ENCODE results near the gene TMEM50B. TPM values are rescaled to one million over a fixed set of nuclear protein-coding genes. Genes with fewer than 3 reads are reported as not detected.
A peak's percentile ranks its signal among the peaks of the same experiment; 100 is the strongest.

Gene TMEM50B
- total RNA-seq, 1 donor from 2014 or later: 29.7 TPM

DNA sequence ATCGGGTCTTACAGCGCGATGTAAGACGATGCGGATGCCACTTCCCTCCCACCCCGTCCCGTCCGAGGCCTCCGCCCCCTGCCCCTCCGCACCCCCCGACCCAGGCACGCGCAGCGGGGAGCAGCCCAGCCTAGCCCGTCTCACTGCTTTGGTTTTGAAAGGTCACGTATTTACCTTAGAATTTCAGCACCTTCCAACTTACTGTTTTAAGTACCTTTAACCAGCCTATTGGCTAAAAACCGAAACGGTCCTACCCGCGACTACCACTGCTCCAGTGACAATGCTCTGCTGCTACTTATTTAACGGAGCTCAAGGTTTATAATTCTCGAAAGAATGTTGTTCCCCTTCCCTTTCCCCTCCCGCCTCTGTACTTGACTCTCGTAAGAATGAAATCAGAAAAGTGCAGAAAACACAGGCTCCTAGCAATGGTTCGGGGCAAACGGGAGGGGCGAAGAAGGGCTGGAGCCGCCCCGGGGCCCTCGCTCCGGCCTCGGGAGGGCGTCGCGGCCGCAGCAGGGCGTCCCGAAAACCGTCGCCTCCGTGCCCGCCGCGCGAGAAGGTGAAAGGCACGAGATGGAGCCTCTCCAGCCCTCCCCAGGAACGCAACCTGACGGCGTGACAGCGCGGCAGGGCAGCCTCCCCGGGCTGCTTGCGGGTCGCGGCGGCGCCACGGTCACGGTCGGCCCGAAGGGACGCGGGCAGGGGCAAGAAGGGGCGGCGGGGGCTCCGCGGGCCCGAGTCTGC lies 667 bp downstream of the TMEM50B start:
- peak overlapping the region; percentile 88 for H3K4me2 ChIP-seq (ENCODE audit: low read length)

DNA sequence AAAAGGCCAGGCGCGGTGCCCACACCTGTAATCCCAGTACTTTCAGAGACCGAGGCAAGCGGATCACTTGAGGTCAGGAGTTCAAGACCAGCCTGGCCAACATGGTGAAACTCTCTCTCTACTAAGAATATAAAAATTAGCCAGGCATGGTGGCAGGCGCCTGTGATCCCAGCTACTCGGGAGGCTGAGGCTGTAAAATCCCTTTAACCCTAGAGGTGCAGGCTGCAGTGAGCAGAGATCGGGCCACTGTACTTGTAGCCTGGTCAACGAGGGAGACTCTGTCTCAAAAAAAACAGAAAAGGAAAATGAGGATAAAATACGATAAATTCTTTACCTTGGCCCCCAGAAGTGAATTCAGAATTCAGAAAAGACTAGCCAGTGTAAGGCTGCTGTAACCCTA lies 1.6 kb downstream of the TMEM50B start:
- H3K36me3 Mint-ChIP-seq (ENCODE audit: low read depth, unreplicated experiment): no peaks in the 10 kb centered on the region
- no peak for TF ChIP-seq EZH2 (IDR thresholded peaks at IDR 0.05; ENCODE audit: insufficient read depth, low read length)
- TF ChIP-seq, protein P1, sequence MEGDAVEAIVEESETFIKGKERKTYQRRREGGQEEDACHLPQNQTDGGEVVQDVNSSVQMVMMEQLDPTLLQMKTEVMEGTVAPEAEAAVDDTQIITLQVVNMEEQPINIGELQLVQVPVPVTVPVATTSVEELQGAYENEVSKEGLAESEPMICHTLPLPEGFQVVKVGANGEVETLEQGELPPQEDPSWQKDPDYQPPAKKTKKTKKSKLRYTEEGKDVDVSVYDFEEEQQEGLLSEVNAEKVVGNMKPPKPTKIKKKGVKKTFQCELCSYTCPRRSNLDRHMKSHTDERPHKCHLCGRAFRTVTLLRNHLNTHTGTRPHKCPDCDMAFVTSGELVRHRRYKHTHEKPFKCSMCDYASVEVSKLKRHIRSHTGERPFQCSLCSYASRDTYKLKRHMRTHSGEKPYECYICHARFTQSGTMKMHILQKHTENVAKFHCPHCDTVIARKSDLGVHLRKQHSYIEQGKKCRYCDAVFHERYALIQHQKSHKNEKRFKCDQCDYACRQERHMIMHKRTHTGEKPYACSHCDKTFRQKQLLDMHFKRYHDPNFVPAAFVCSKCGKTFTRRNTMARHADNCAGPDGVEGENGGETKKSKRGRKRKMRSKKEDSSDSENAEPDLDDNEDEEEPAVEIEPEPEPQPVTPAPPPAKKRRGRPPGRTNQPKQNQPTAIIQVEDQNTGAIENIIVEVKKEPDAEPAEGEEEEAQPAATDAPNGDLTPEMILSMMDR (IDR thresholded peaks at IDR 0.05; ENCODE audit: insufficient read depth, low read depth, low read length): no peak
- H3K27ac Mint-ChIP-seq (ENCODE audit: unreplicated experiment): no peak overlapping the region
- H4K20me1 ChIP-seq (ENCODE audit: insufficient read depth, low read length): peaks cover 12% of the 10 kb centered on the region
- FAIRE-seq: no peak
- H3K4me1 ChIP-seq (ENCODE audit: insufficient read depth, low read length): peaks cover 9% of the 10 kb centered on the region
- no peaks in the 10 kb centered on the region for H3K27me3 Mint-ChIP-seq (ENCODE audit: low read depth, unreplicated experiment)
- peaks cover 11% of the 10 kb centered on the region for H3K4me1 Mint-ChIP-seq (ENCODE audit: low read depth, unreplicated experiment)
- H3K4me3 ChIP-seq (ENCODE audit: insufficient read depth, low read depth, low read length): peak overlapping the region; percentile 91
- H3K27ac ChIP-seq (ENCODE audit: low read depth, low read length): no peak overlapping the region
- H3K27me3 ChIP-seq (ENCODE audit: insufficient read depth, low read length): no peaks in the 10 kb centered on the region
- no peaks in the 10 kb centered on the region for H3K9me3 ChIP-seq (ENCODE audit: insufficient read depth, low read depth, low read length)
- H3K36me3 ChIP-seq (ENCODE audit: insufficient read depth, low read length): no peaks in the 10 kb centered on the region
- no peak for DNase-seq (ENCODE audit: low read depth)
- no peaks in the 10 kb centered on the region for H3K9me3 Mint-ChIP-seq (ENCODE audit: unreplicated experiment)
- H3K4me3 Mint-ChIP-seq (ENCODE audit: unreplicated experiment): peak overlapping the region; percentile 92
- H2AFZ ChIP-seq (ENCODE audit: low read depth, low read length): peak overlapping the region; percentile 82
- peaks cover 39% of the 10 kb centered on the region for H3K79me2 ChIP-seq (ENCODE audit: insufficient read depth, low read length)
- H3K4me2 ChIP-seq (ENCODE audit: low read length): peak overlapping the region; percentile 88
- H3K9ac ChIP-seq (ENCODE audit: low read length): peak overlapping the region; percentile 94

More for the DNA sequence above, 667 bp downstream of the TMEM50B start:
- peak; percentile 8 for DNase-seq (ENCODE audit: low read depth)
- Mint-ChIP-seq H3K27ac (ENCODE audit: unreplicated experiment) (peak overlapping the region; percentile 66), H3K4me1 (ENCODE audit: low read depth, unreplicated experiment) (peaks cover 11% of the 10 kb centered on the region), H3K36me3 (ENCODE audit: low read depth, unreplicated experiment) (no peaks in the 10 kb centered on the region), H3K27me3 (ENCODE audit: low read depth, unreplicated experiment) (no peaks in the 10 kb centered on the region), H3K9me3 (ENCODE audit: unreplicated experiment) (no peaks in the 10 kb centered on the region), H3K4me3 (ENCODE audit: unreplicated experiment) (peak overlapping the region; percentile 92)
- Histone ChIP-seq H4K20me1 (ENCODE audit: insufficient read depth, low read length) (peaks cover 7% of the 10 kb centered on the region), H3K9me3 (ENCODE audit: insufficient read depth, low read depth, low read length) (no peaks in the 10 kb centered on the region), H3K4me3 (ENCODE audit: insufficient read depth, low read depth, low read length) (peak overlapping the region; percentile 91), H3K79me2 (ENCODE audit: insufficient read depth, low read length) (peaks cover 31% of the 10 kb centered on the region), H3K36me3 (ENCODE audit: insufficient read depth, low read length) (no peaks in the 10 kb centered on the region), H3K4me1 (ENCODE audit: insufficient read depth, low read length) (peaks cover 9% of the 10 kb centered on the region), H2AFZ (ENCODE audit: low read depth, low read length) (peak overlapping the region; percentile 82), H3K27ac (ENCODE audit: low read depth, low read length) (peak overlapping the region; percentile 86), H3K27me3 (ENCODE audit: insufficient read depth, low read length) (no peaks in the 10 kb centered on the region), H3K9ac (ENCODE audit: low read length) (peak overlapping the region; percentile 94)
- FAIRE-seq: no peak
- TF ChIP-seq EZH2 (IDR thresholded peaks at IDR 0.05; ENCODE audit: insufficient read depth, low read length): no peak
- TF ChIP-seq, protein P1 (IDR thresholded peaks at IDR 0.05; ENCODE audit: insufficient read depth, low read depth, low read length): no peak

DNA sequence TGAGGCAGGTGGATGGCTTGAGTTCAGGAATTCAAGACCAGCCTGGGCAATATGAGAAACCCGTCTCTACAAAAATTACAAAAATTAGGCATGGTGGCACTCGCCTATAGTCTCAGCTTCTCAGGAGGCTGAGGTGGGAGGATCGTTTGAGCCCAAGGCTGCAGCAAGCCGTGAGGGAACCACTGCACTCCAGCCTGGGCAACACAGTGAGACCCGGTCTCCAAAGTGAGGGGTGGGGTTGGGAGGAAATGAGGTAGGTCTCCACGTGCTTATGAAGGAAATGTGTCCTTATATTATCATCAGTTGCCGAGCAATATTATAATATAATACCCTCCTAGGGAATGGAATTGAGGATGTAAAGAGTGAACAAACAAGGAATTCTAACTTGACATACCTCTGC lies 2.7 kb downstream of the TMEM50B start:
- Histone ChIP-seq H4K20me1 (ENCODE audit: insufficient read depth, low read length) (peaks cover 12% of the 10 kb centered on the region), H3K4me3 (ENCODE audit: insufficient read depth, low read depth, low read length) (no peak overlapping the region), H3K4me2 (ENCODE audit: low read length) (no peak overlapping the region), H3K4me1 (ENCODE audit: insufficient read depth, low read length) (peaks cover 9% of the 10 kb centered on the region), H3K27ac (ENCODE audit: low read depth, low read length) (no peak overlapping the region), H2AFZ (ENCODE audit: low read depth, low read length) (no peak overlapping the region), H3K27me3 (ENCODE audit: insufficient read depth, low read length) (no peaks in the 10 kb centered on the region), H3K9me3 (ENCODE audit: insufficient read depth, low read depth, low read length) (no peaks in the 10 kb centered on the region), H3K36me3 (ENCODE audit: insufficient read depth, low read length) (no peaks in the 10 kb centered on the region), H3K9ac (ENCODE audit: low read length) (no peak overlapping the region), H3K79me2 (ENCODE audit: insufficient read depth, low read length) (peaks cover 43% of the 10 kb centered on the region)
- DNase-seq (ENCODE audit: low read depth) (no peak), FAIRE-seq (no peak)
- TF ChIP-seq, protein P1 (IDR thresholded peaks at IDR 0.05; ENCODE audit: insufficient read depth, low read depth, low read length): no peak
- no peak for TF ChIP-seq EZH2 (IDR thresholded peaks at IDR 0.05; ENCODE audit: insufficient read depth, low read length)
- no peak overlapping the region for H3K27ac Mint-ChIP-seq (ENCODE audit: unreplicated experiment)
- peaks cover 2% of the 10 kb centered on the region for H3K36me3 Mint-ChIP-seq (ENCODE audit: low read depth, unreplicated experiment)
- no peaks in the 10 kb centered on the region for H3K9me3 Mint-ChIP-seq (ENCODE audit: unreplicated experiment)
- H3K27me3 Mint-ChIP-seq (ENCODE audit: low read depth, unreplicated experiment): no peaks in the 10 kb centered on the region
- peaks cover 11% of the 10 kb centered on the region for H3K4me1 Mint-ChIP-seq (ENCODE audit: low read depth, unreplicated experiment)
- peak overlapping the region; percentile 34 for H3K4me3 Mint-ChIP-seq (ENCODE audit: unreplicated experiment)
